ENCODE measurements around the gene LSAMP. TPM values are rescaled to one million over a fixed set of nuclear protein-coding genes. Genes with fewer than 3 reads are reported as not detected.
"Not testable (repeated sequence)": the region's sequence is repeated elsewhere in the genome, so short reads cannot be mapped to it uniquely, and the experiment has no call there.

The LSAMP gene
- total RNA-seq, 2 experiments from 2014 or later = not detected

DNA sequence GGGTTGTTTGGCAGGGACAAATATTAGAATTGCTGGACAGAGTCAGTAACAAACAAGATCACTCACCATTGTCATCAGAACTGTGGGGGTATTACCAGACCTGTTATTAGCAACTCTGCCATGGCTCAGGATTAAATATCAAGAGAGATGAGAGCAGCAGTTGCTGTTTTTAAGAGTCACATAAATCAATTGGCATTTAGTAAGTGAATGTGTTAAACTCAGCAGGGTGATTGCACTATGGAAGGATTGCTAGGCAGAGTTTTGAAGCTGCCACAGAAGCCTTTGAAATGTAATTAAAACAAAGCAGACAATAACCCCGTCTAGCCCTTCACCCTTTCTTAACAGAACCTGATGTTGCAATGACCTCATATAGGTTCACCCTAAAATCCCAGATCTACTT, 583.2 kb downstream of the LSAMP start:
- peaks cover 23% of the 10 kb centered on the region for H3K27me3 Mint-ChIP-seq (ENCODE audit: low read depth)
- DNase-seq = no peak
- intact Hi-C loops (cut with micrococcal nuclease) = no loop called here
- H3K4me3 Mint-ChIP-seq = no peak overlapping the region
- CTCF ChIA-PET = interaction anchor here (0.8 kb wide), 1 partner anchor 25 kb away, joined by 3 read pairs; no protein-coding TSS in a partner anchor
- no peak overlapping the region for H3K27ac Mint-ChIP-seq
- H3K4me1 Mint-ChIP-seq (ENCODE audit: low read depth) = no peaks in the 10 kb centered on the region
- no peaks in the 10 kb centered on the region for H3K36me3 Mint-ChIP-seq (ENCODE audit: low read depth)
- H3K9me3 Mint-ChIP-seq = no peaks in the 10 kb centered on the region

DNA sequence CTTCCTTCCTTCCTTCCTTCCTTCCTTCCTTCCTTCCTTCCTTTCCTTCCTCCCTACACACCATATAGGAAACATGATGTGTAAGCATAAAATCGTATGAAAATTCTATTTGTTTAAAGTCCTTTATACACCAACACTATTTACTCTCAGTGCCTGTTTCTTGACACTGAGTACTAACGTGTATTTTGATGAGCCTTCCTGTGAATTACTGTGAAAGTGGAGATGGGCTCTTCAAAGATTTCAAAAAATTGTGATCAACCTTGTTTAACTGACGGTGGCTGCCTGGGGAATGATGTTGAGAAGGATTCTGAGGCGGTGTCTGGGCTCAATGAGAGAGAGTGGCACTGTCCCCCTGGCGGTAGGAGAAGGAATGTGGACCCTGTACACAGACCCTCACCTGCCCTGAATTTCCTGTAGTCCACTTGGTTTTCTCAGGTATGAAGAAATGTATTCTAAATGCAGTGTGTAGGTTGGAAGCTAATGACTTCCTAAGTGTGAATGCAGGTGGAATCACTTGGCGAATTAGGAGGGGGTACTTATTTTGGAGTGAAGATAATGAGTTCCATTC, 584.0 kb downstream of the LSAMP start:
- Mint-ChIP-seq H3K9me3 (no peaks in the 10 kb centered on the region), H3K4me1 (ENCODE audit: low read depth) (no peaks in the 10 kb centered on the region), H3K27ac (no peak overlapping the region), H3K4me3 (no peak overlapping the region), H3K27me3 (ENCODE audit: low read depth) (peaks cover 23% of the 10 kb centered on the region), H3K36me3 (ENCODE audit: low read depth) (no peaks in the 10 kb centered on the region)
- intact Hi-C loops (cut with micrococcal nuclease) = no loop called here
- DNase-seq = no peak
- CTCF ChIA-PET = no interaction called here

DNA sequence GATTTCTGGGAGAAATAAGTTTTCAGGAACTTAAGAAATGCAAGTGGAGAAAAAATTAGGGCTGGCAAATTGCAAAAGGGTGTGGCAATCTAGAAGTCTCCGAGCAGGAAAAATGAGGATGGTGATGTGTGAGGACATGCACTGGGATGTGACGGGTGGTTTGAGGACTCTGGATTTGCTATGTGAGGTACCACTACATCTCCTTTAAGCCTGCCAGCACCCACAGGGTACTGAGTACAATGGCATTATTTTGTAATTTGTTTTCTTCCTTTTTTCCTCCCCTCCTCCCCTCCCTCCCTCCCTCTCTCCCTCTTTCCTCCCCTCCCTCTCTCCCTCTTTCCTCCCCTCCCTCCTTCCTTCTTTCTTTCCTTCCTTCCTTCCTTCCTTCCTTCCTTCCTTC, 584.5 kb downstream of the LSAMP start:
- Mint-ChIP-seq H3K4me3 (no peak overlapping the region), H3K27ac (no peak overlapping the region), H3K4me1 (ENCODE audit: low read depth) (no peaks in the 10 kb centered on the region), H3K36me3 (ENCODE audit: low read depth) (no peaks in the 10 kb centered on the region), H3K9me3 (no peaks in the 10 kb centered on the region), H3K27me3 (ENCODE audit: low read depth) (peaks cover 25% of the 10 kb centered on the region)
- no peak for DNase-seq
- CTCF ChIA-PET = no interaction called here
- intact Hi-C loops (cut with micrococcal nuclease) = no loop called here

DNA sequence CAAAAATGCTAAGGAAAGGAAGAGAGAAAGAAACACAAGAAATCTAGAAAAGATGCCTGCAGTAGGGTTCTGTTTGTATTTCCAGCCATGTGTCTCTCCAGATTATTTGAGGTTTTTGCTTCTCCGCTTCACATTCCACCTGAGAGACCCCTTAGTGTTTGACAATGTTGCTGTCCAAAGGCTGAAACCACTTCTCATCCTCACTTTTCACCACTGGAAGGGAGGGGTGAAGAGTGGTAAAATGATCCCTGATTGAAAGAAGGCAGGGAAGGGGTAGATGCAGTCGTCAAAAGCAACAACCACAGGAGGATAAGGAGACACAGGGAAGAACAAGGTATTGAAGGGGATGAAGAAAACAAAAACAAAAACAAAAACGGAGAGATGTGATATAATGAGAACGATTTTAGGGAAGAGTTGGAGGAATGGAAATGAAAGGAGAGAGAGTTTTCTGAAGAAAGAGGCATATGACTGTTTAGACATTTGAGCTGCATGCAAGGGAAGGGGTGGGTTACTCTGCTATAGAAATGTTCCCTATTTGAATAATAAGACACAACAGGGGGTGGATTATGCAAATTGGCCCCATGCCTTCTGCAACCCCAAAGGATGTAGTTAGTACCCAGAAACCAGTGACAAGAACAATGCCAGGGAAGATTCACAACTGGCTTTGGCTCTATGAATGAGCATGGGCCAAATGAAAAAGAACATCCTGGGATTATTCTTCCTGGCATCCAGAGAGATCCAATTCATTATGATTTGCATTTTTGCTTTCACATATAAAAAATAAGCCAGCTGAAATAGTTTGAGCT, 586.1 kb downstream of the LSAMP start:
- DNase-seq = no peak
- H3K36me3 Mint-ChIP-seq (ENCODE audit: low read depth) = no peaks in the 10 kb centered on the region
- peaks cover 30% of the 10 kb centered on the region for H3K27me3 Mint-ChIP-seq (ENCODE audit: low read depth)
- H3K4me3 Mint-ChIP-seq = no peak overlapping the region
- H3K4me1 Mint-ChIP-seq (ENCODE audit: low read depth) = no peaks in the 10 kb centered on the region
- no peak overlapping the region for H3K27ac Mint-ChIP-seq
- intact Hi-C loops (cut with micrococcal nuclease) = no loop called here
- CTCF ChIA-PET = interaction anchor here (1.3 kb wide), 1 partner anchor 10 kb away, joined by 5 read pairs; no protein-coding TSS in a partner anchor
- H3K9me3 Mint-ChIP-seq = no peaks in the 10 kb centered on the region

DNA sequence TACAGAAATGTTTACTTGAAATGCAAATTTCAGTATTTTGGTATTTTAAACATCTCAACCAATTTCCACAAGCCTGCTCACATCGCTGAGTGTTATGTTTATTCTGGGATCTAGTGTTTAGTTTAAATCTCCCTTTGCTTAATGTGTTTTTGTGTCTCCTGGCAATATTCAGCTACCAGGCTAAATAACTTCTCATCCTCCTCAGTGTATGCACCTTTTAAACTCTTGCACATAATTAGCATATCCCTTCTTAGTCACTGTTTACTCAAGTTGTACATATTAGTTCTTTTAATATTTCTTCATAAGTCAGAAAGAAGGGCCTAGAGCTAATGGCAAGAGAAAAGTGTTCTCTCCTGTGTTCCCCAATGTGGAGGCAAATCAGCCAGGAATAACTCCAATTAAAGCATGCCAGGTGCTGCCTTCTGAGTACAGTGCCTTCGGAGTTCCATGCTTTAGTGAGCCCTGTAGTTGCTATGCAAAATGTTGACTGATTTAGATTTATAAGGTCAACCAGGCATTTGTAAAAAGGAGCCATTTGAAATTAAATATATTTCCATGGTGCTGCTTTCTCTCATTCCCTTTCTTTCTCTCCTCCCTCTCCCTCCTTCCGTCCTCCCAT, 587.7 kb downstream of the LSAMP start:
- Mint-ChIP-seq H3K27me3 (ENCODE audit: low read depth) (peaks cover 32% of the 10 kb centered on the region), H3K27ac (no peak overlapping the region), H3K4me3 (no peak overlapping the region), H3K9me3 (no peaks in the 10 kb centered on the region), H3K36me3 (ENCODE audit: low read depth) (no peaks in the 10 kb centered on the region), H3K4me1 (ENCODE audit: low read depth) (no peaks in the 10 kb centered on the region)
- CTCF ChIA-PET = no interaction called here
- intact Hi-C loops (cut with micrococcal nuclease) = no loop called here
- no peak for DNase-seq

DNA sequence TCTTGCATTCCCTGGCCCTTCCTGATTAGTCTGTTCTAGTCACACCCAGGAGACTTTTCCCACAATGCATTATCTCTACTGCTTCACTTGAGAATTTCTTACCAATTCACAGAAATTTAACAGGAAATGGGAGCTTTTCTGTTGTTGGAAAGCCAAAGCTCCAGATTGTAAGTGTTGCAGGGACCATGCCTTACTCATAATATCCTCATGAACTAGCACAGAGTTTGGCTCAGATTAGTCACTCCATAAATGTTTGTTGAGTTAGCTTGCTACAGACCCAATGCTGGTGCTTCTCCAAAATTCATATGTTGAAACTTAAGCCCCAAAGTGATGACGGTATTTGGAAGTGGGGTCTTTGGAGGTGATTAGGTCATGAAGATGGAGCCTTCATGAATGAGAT, 589.4 kb downstream of the LSAMP start:
- intact Hi-C loops (cut with micrococcal nuclease) = no loop called here
- no peak overlapping the region for H3K27ac Mint-ChIP-seq
- no peak for DNase-seq
- no peak overlapping the region for H3K4me3 Mint-ChIP-seq
- no peaks in the 10 kb centered on the region for H3K4me1 Mint-ChIP-seq (ENCODE audit: low read depth)
- CTCF ChIA-PET = no interaction called here
- H3K36me3 Mint-ChIP-seq (ENCODE audit: low read depth) = no peaks in the 10 kb centered on the region
- H3K9me3 Mint-ChIP-seq = no peaks in the 10 kb centered on the region
- peaks cover 27% of the 10 kb centered on the region for H3K27me3 Mint-ChIP-seq (ENCODE audit: low read depth)

DNA sequence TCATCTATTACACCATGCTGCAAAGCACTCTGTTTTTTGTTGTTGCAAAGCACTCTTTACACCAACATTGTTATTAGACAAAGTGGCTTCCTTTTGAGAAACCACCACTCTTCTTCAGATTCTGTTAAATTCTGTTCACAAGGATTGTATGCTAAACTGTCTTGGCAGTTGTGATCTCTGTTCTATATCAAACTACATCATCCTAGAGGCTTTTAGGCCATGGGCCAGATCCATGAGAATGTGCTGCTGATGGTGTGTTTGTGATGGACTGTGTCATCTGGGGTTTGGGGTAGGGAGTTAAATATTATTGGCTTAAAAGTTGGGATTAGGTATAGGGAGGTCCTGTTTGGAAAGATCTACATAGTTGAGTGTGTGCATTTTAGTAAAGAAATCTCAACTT, 592.2 kb downstream of the LSAMP start:
- no peak overlapping the region for H3K27ac Mint-ChIP-seq
- intact Hi-C loops (cut with micrococcal nuclease) = no loop called here
- H3K36me3 Mint-ChIP-seq (ENCODE audit: low read depth) = no peaks in the 10 kb centered on the region
- H3K9me3 Mint-ChIP-seq = no peaks in the 10 kb centered on the region
- H3K4me3 Mint-ChIP-seq = no peak overlapping the region
- no peak for DNase-seq
- no peaks in the 10 kb centered on the region for H3K4me1 Mint-ChIP-seq (ENCODE audit: low read depth)
- H3K27me3 Mint-ChIP-seq (ENCODE audit: low read depth) = peaks cover 21% of the 10 kb centered on the region
- CTCF ChIA-PET = no interaction called here

DNA sequence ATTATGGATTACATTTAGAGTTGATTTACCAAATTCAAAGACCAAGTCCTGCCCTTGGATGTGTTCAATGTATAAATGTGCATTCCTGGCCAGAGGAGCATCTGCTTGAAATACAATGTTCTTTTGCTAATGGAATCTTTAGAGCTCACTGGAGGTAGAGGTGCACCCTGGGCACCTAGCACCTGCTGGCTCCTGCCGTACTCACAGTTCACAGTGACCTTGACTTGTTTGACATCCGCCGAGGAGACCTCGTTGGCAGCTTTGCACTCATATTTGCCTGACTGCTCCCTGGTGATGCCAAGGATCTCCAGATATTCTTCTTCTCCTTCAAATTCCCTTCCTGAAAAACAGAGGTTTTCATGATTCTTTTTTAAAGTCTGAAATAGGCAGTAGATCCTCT, 593.0 kb downstream of the LSAMP start:
- Mint-ChIP-seq H3K4me1 (ENCODE audit: low read depth) (no peaks in the 10 kb centered on the region), H3K36me3 (ENCODE audit: low read depth) (no peaks in the 10 kb centered on the region), H3K9me3 (no peaks in the 10 kb centered on the region), H3K27me3 (ENCODE audit: low read depth) (peaks cover 18% of the 10 kb centered on the region), H3K4me3 (no peak overlapping the region), H3K27ac (no peak overlapping the region)
- intact Hi-C loops (cut with micrococcal nuclease) = no loop called here
- CTCF ChIA-PET = no interaction called here
- DNase-seq = no peak

DNA sequence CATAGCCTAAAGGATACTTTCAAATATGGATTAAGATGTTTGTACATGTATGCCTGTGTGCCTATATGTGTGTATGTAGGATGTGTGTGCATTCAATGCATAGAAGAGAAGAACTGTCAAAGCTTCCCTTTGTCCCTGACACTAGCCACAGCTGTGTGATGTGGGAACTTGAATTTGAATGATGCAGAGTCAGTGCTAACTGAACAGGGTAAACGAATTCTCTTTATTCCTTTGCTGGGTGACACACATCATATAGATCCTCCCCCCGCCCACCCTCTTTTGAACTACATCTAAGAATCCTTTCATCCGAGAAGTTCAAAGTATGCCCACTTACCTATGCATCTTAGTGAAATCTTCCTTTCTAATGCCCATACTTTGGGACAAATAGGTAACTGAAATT, 593.7 kb downstream of the LSAMP start:
- no peak overlapping the region for H3K4me3 Mint-ChIP-seq
- peaks cover 16% of the 10 kb centered on the region for H3K27me3 Mint-ChIP-seq (ENCODE audit: low read depth)
- H3K9me3 Mint-ChIP-seq = no peaks in the 10 kb centered on the region
- H3K27ac Mint-ChIP-seq = no peak overlapping the region
- CTCF ChIA-PET = no interaction called here
- intact Hi-C loops (cut with micrococcal nuclease) = no loop called here
- H3K36me3 Mint-ChIP-seq (ENCODE audit: low read depth) = no peaks in the 10 kb centered on the region
- DNase-seq = no peak
- no peaks in the 10 kb centered on the region for H3K4me1 Mint-ChIP-seq (ENCODE audit: low read depth)

DNA sequence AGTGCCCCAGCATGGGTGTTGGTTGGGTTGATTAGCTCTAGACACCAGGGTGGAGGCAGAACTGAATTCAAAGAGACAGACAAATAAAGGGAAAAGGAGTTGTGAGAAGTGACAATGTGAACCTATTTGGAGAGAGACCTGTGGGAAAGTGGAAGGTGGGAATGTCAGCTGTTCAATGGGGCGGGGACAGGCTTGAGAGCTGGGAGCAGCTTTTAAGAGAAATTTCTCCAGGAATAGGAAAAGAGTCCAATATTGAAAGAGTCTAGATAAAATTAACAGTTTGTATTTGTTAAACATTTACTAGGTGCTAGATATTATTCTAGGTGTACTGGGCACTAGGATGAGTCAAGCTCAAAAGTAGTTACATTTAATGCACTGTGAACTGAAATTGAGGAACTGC, 596.6 kb downstream of the LSAMP start:
- CTCF ChIA-PET = interaction anchor here (1.5 to 2.6 kb wide), 2 partner anchors 11 to 13 kb away, joined by 5 to 12 read pairs; no protein-coding TSS in a partner anchor
- H3K4me1 Mint-ChIP-seq (ENCODE audit: low read depth) = no peaks in the 10 kb centered on the region
- peaks cover 4% of the 10 kb centered on the region for H3K27me3 Mint-ChIP-seq (ENCODE audit: low read depth)
- no peaks in the 10 kb centered on the region for H3K9me3 Mint-ChIP-seq
- intact Hi-C loops (cut with micrococcal nuclease) = no loop called here
- no peak overlapping the region for H3K27ac Mint-ChIP-seq
- no peak overlapping the region for H3K4me3 Mint-ChIP-seq
- no peaks in the 10 kb centered on the region for H3K36me3 Mint-ChIP-seq (ENCODE audit: low read depth)
- DNase-seq = no peak

DNA sequence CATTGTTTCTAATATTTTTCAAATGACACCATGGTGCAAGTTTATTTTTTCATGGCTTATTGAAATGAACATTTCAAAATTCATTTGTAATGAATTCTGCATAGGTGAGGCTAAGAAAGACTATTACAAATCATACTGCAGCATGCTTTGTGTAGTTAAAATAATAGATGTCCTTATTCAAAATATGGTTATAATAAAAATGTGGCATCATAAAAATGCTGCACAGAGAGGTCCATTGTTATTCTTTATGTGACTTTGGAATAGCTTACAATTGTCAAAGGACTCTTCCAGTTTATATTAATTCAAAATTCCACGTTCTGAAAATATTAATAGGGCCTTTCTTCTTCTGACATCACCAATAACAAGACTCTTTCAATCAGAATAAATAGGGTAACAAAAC, 599.3 kb downstream of the LSAMP start:
- no peak for DNase-seq
- no peaks in the 10 kb centered on the region for H3K9me3 Mint-ChIP-seq
- no peak overlapping the region for H3K27ac Mint-ChIP-seq
- H3K4me1 Mint-ChIP-seq (ENCODE audit: low read depth) = no peaks in the 10 kb centered on the region
- no peak overlapping the region for H3K4me3 Mint-ChIP-seq
- no peaks in the 10 kb centered on the region for H3K27me3 Mint-ChIP-seq (ENCODE audit: low read depth)
- H3K36me3 Mint-ChIP-seq (ENCODE audit: low read depth) = no peaks in the 10 kb centered on the region
- CTCF ChIA-PET = no interaction called here
- intact Hi-C loops (cut with micrococcal nuclease) = no loop called here

DNA sequence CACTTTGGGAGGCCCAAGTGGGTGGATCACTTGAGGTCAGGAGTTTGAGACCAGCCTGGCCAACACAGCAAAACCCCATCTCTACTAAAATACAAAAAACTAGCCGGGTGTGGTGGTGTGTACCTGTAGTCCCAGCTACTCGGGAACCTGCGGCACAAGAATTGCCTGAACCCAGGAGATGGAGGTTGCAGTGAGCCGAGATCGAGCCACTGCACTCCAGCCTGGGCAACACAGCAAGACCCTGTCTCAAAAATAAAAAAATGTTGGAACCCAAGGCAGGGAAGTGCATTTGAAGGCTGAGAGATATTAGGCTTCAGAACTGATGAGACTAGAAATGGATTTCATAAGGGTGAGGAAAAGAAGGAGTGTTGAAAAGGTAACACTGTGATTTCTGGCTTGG, 600.6 kb downstream of the LSAMP start:
- H3K4me1 Mint-ChIP-seq (ENCODE audit: low read depth); DNase-seq; CTCF ChIA-PET; H3K36me3 Mint-ChIP-seq (ENCODE audit: low read depth); H3K9me3 Mint-ChIP-seq; H3K27me3 Mint-ChIP-seq (ENCODE audit: low read depth); intact Hi-C loops (cut with micrococcal nuclease); H3K4me3 Mint-ChIP-seq; H3K27ac Mint-ChIP-seq: not testable (repeated sequence)

DNA sequence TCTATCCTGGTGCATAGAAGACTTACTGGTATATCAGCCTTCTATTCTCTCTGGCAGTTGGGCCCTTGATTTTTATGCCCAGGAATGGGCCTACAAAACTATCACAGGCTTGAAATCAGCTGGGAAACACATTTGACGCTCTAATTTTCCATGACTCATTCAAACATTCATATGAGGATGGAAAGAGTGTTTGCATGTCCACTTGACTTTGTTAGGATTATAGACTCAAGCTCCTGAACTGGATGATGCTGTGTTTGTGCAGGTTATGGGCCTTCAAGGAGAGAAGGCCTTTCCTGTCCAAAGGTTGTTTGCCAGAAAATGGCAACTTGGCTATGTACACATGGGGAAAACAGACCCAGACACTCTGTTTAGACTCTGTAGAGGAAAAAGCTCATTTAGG, 602.1 kb downstream of the LSAMP start:
- no peaks in the 10 kb centered on the region for H3K36me3 Mint-ChIP-seq (ENCODE audit: low read depth)
- no peak for DNase-seq
- no peaks in the 10 kb centered on the region for H3K4me1 Mint-ChIP-seq (ENCODE audit: low read depth)
- H3K27ac Mint-ChIP-seq = no peak overlapping the region
- H3K9me3 Mint-ChIP-seq = no peaks in the 10 kb centered on the region
- CTCF ChIA-PET = interaction anchor here (0.7 kb wide), 1 partner anchor 608 kb away, joined by 3 read pairs; no protein-coding TSS in a partner anchor
- intact Hi-C loops (cut with micrococcal nuclease) = no loop called here
- H3K27me3 Mint-ChIP-seq (ENCODE audit: low read depth) = no peaks in the 10 kb centered on the region
- H3K4me3 Mint-ChIP-seq = no peak overlapping the region

All from activated naive CD4-positive, alpha-beta T cell treated with anti-CD3 and anti-CD28 coated beads for 36 hours (primary cell).